GM19395 (cell line): ENCODE results near the gene ZNF800.
A peak's percentile ranks its signal among the peaks of the same experiment; 100 is the strongest.
"Not testable (repeated sequence)": the region's sequence is repeated elsewhere in the genome, so short reads cannot be mapped to it uniquely, and the experiment has no call there.

ENCODE experiments used
- ATAC-seq: cut with Tn5 transposase; IDR thresholded peaks from one replicate; pipeline ENCODE4 v1.9.1; 2021; ENCODE audit warnings: mild to moderate bottlenecking, moderate library complexity; ENCODE audit not compliant: unreplicated experiment

ZNF800 gene, protein sequence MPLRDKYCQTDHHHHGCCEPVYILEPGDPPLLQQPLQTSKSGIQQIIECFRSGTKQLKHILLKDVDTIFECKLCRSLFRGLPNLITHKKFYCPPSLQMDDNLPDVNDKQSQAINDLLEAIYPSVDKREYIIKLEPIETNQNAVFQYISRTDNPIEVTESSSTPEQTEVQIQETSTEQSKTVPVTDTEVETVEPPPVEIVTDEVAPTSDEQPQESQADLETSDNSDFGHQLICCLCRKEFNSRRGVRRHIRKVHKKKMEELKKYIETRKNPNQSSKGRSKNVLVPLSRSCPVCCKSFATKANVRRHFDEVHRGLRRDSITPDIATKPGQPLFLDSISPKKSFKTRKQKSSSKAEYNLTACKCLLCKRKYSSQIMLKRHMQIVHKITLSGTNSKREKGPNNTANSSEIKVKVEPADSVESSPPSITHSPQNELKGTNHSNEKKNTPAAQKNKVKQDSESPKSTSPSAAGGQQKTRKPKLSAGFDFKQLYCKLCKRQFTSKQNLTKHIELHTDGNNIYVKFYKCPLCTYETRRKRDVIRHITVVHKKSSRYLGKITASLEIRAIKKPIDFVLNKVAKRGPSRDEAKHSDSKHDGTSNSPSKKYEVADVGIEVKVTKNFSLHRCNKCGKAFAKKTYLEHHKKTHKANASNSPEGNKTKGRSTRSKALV

DNA sequence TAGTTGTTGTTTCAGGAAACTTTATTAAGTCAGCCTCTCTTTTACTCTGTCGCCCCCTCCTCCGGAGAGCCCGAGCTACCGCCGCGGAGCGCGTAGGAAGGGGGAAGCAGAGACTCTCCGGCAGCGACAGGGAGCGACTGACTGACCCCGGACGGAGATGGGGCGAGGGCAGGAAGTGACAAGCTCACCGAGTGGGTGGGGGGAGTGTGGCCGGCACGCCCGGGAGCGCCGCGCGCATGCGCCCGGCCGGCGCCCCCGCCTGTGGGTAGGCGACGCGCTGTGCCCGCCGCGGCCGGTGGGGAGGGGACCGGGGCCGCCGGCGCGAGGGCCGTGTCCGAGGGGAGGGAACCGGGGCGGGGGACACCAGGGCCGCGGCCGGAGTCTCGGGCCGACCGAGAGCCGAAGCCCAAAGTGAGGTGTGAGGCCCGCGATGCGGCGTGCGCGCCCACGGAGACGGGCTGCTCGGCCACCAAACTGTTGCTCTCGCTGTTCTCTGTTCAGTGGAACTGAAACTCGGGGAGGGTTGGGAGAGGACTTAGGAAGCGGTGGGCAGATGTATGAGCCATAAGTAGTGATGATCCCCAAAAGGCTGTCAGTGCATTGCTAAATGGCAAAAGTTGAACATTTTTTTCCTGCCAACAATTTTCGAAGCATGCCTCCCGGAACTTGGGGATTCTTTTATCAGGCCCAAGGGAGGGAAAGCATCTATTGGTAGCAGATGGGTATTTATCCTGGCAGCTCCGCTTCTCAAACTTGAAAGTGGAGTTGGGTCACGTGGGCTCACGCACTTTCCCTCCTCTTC lies at the start of gene ZNF800:
Gene ZNF800, minus strand, starts transcription at position 143 of the 802 bp plus-strand sequence. CDS start 1,151 bp downstream, outside the sequence.
- ATAC-seq: peak; percentile 83

DNA sequence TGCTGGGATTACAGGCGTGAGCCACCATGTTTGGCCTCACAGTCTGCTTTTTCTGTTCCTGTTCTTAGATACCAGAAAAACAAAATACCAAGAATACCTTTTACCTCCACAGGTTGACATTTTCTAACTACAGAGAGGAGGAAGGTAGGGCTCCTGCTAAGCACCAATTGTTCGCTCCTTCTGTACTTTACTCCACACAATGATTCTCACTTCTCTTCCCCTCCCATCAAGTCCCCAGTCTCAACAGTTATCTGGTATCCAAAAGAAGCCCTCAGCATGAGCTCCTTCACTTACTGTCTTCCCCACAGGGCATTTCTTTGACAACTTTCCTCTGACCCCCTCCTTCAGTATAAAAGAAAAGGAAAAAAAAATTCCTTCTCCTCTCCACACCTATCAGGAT lies 47.7 kb upstream of the ZNF800 start:
- no peak for ATAC-seq

DNA sequence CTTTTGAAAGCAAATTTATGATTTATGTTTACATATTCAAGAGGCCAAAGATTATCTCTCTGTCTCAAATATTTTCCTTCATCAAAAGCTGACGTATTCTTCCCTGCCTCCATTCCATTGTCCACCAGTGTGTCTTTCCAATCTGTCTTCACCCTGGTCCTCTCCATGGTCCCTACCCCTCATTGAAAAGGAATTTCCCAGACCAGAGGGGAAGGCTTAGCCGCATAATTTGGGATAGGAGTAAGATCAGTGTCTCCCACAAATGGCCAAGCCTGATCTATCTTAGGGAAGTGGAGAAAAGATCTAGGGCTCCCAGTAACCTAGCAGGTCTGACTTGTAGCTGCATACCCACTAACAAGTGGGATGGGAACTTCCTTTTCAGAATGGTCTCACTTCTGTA lies 46.3 kb upstream of the ZNF800 start:
- no peak for ATAC-seq

DNA sequence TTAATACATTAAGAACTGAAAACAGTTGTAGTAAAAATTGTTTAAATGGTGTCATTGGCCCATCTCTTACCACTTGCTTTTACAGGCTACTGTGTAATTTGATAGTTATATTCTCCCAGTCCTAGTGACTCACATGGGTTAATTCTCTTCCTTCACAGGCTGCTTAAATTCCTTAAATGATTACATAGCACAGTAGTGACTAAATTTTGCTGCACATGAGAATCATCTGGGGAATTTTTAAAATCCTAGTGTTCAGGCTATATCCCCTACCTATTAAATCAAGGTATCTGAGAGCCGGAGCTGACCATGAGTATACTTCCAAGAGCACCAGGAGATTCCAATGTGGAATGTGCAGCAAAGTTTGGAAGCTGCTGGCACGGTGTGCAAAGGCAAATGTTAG lies 45.3 kb upstream of the ZNF800 start:
- ATAC-seq: no peak

DNA sequence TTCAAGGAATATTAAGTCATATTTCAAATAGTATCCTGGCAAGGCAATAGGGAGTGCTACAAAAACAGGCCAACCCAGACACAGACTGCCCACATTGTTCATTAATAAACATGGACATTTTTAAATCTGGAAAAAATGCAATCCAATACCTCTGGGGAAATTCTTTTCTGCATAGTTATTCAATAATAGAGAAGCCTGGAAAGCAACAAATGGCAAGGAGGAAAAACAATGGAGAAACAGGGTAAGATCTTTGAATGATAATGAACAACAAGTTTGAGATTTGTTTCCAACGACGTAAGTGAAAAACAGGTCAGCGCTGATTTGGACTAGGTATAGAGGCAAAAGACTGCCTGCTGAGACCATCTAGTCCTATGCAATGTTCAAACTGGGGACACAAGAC lies 44.7 kb upstream of the ZNF800 start:
- no peak for ATAC-seq

DNA sequence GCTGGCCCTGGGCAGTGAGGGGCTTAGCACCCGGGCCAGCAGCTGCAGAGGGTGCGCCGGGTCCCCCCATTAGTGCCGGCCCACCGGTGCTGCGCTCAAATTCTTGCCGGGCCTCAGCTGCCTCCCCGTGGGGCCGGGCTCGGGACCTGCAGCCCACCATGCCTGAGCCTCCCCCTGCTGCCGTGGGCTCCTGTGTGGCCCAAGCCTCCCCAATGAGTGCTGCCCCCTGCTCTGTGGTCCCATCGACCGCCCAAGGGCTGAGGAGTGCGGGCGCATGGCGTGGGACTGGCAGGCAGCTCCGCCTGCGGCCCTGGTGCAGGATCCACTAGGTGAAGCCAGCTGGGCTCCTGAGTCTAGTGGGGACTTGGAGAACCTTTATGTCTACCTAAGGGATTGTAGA lies 36.8 kb upstream of the ZNF800 start:
- not testable (repeated sequence) for ATAC-seq

DNA sequence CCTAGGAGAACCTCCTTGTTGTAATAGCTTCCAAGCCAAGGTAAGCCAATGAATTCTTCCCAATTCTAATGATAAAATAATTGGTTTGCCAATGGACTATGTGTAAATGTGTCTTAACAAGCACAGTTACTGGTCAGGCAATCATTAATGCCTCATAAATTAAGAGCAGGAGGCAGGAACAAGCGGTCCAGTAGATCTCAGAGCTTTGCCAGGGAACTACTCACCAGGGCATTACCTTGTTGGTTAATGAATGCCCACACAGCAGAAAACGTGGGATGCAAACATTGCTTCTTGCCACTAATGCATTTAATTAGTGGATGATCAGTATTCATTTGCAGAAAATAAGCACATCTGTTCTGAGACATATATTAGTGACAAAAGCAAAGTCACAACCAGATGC lies 26.7 kb upstream of the ZNF800 start:
- no peak for ATAC-seq

DNA sequence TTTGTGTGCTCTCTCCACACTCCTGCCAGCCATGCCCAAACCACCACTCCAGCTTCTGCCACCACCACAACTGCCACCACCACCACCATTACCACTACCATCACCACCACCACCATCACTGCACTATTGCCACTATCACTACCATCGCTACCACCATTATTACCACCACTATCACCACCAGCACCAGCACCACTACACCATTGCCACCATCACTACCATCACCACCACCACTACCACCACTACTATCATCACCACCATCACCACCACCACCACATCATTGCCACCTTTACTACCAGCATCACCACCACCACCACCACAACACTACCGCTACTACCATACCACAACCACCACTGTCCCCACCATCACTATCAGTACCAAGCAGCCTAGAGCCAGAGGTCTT lies 26.0 kb upstream of the ZNF800 start:
- no peak for ATAC-seq

DNA sequence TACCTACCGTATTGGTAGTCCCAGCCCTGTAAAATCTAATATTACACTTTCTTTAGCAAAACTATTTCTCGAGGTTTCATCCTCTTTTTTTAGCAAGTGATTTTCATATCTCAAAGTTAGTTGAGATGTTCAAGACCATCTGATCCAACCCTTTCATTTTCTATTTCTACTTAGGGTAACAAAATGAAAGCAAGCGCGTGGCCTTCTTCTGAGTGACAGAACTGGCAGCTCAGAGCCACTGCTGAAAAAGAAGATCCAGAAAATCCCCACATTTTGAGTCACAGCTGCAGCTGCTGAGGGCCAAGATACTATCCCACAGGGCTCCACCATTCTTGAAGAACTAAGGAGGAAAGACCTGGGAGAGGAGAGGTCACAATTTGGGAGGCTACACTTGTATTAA lies 24.8 kb upstream of the ZNF800 start:
- peak; percentile 85 for ATAC-seq

DNA sequence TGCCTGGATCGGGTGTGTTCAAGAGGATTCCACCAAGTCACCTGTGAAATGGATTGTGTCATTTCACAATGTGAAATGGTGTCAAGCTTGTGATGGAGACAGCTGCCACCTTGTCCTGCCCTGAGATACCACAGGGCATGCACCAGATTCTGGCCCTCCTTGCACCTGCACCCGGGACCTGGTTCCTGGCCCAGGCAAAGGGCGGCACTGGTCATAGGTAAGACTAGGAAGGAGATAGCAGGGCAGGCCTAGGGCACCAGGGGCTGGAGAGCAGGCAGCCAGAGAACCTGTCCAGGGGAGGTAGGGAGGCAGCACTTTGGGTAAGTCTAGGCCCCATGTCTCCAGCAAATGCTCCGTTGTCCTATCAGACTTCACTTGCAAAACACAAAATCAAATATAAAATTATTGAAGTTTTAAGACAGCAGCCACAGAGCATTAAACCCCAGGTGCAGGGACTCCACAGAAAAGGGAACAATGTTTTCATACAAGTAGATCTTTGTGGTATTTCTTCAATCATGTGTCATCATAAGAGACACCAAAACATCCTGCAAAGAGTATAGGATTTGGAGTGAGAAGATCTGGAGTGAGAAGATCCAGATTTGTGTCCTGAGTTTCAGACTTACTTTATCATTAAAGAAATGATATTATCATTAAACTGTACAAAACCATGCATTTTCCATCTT lies 22.7 kb upstream of the ZNF800 start:
- no peak for ATAC-seq

DNA sequence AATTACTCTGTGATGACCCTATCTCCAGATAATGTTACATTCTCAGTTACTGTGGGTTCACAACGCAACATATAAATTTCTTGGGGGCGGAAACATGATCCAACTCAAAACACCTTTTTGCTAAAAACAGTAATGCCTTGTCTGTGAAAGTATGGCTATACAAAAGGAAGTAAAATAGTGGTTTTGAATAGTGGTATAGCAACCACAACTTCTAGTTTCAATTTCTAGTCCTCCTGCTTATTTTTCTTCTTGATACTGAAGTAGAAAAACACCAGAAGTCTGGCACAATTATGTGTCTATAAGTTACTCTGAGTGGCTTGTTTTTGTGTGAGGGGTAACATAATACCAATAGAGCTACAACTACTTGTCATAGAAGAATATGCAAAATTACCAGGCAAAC lies 21.5 kb upstream of the ZNF800 start:
- peak; percentile 62 for ATAC-seq

DNA sequence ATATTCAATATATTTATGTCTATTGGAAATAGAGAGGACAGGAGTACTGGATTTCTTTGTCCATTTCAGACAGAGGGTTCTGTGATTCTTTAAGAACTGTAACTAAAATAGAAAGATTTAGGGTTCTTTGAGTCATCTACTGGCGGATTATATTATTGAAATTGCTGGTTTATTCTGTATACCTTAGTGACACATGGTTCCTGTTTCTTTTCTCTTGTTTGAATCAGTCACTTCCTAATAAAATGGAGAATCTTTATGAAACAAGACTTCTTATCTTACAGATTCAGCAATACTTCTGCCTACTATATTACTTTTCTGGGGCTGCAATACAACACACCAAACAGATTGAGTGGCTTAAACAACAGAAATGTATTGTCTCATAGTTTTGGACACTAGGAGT lies 20.8 kb upstream of the ZNF800 start:
- no peak for ATAC-seq

DNA sequence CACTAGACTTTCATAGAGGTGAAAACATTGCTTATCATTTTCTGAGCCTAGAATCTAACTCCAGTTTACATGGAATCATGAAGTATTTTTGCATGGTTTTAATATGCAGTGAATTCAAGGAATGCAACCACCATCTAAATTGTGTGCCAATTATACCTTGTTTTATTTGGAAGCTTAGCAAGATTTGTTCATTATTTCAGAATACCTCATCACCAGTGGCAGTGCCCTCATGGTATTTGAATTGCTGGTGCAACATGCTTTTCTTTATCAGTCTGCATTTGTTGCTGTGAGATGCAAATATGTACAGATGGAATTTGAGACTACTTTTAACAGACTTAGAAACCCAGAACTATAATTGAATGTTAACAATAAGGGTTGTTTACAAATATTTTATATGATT lies 18.7 kb upstream of the ZNF800 start:
- no peak for ATAC-seq

DNA sequence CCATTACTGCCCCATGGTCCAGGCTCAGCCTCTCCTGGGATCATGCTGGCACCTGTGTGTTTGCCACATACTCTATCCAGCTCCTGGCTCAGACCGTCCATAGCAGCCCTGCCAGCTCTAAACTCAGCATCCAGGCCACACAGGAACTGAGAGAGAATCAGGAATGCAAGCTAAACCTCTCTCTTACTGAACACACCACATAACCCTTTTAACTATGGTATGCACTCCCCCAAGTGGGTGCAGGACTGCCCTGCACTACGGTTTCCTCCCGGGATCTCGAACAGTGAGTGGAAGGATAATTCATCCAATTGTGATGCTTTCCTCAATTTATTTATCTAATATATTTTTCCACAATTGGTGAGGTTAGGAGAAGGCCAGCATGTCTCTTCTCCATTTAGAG lies 17.1 kb upstream of the ZNF800 start:
- ATAC-seq: no peak

DNA sequence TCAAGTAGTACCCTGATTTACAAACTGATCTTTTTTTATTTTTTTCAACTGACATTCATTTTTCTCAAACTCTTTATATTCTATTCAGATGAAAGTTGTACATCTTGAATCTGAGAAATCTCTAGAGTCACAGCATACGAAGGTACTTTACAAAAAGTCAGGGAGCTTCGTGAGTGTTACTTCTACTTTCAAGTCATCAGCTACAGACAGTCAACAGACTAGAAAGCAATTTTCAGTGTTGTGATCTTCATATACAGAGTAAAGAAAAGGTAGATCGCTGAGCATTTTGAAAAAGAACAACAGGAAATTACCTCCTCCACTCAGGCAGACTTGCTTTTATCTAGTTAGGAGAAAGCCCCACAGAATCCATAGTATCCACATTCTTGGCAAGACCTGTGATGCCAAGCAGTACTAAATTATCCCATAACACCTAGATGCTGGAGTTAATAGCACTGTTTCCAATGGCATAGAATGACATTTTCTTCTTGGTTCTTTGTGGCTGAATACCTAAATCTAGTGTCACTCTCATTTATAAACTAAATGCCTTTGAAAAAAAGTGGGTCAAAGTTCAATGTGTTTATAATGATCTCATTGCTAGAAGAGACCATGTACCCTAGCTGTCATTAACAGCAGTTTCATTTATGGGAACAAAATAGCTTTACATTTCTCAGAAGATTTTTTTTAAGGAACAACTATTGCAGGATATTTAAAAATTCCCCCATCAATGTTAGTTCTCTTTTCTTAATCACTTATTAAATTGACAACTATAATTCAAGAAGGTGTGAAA lies 12.0 kb upstream of the ZNF800 start:
- peak; percentile 81 for ATAC-seq

DNA sequence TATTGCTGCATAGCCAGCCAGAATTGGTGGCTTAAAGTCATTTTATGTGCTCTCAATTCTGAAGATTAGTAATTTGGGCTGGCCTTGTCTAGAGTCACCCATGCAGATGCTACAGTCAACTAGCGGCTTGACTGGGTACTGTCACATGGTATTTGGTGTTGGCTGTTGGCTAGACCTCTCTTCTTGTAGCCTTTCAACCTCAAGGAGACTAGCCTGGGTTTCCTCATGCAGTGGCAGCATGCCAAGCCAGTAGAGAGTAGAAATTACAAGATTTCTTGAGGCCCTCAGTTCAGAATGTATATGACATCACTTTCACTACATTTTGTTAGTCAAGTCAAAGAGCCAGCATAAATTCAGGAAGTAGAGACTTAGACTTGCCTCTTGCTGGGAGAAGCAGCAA lies 3.7 kb upstream of the ZNF800 start:
- peak; percentile 17 for ATAC-seq

DNA sequence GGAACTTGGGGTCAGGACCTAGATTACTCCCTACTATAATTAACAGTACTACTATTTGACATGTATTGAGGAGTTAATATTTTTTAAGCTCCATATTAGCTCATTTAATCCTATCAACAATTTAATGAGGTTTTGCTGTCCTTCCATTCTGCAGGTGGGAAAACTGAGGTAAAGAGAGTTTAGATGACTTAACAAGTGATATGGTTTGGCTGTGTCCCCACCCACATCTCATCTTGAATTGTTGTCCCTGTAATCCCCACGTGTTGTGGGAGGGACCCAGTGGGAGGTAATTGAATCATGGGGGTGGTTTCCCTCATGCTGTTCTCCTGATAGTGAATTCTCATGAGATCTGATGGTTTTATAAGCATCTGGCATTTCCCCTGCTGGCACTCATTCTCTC lies 2.6 kb upstream of the ZNF800 start:
- ATAC-seq: not testable (repeated sequence)

DNA sequence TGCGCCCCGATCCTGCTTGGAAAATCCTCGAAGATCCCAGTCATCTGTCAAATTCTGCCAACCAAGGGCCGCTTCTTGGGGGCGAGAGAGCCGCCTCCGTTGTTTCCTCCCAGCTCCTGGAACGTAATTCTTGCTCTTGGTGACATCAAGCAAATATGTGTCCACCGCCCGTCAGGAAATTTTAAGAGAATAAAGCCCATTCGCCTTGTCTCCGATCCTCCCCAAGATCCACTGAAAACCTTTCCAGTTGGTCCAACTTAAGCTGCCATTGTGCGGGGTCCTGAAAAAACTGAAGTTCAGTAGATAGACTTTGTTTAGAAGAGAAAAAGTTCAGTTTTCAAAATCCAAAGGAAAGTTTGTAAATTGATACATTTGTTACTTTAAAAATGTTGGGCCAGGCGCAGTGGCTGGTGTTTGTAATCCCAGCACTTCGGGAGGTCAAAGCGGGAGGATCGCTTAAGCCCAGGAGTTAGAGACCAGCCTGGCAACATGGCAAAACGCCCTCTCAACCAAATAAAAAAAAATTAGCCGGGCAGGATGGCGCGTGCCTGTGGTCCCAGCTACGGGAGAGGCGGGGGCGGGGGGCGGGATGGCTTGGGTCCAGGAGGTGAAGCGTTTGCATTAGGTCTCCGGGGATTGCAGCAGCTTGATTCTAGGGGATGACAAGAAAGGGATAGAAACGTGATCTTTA lies 1.0 kb upstream of the ZNF800 start:
- no peak for ATAC-seq

DNA sequence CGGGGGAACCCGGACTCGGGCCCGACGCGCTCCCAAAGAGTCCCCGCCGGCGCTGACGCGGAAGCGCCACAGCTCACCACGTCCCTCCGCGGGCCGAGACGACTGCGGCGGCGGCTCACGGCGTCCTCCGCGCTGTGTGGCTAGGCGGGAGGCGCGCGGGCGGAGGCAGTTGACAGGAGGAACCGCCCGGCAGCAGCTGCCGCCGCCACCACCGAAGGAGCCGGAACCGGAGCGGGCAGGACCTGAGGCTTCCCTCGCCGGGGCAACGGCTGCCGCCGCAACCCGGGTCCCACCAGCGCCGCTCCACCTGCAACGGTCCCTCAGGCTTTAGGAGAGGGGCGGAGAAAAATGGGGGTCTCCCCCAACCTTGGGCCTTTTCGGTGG lies 334 bp downstream of the ZNF800 start:
- ATAC-seq: peak; percentile 46
